Loucy (cell line): Measurements from ENCODE around the gene SDK1.

Source experiments
- H2AFZ ChIP-seq: fragments of 200-600 bp; sonication (generic); 2 replicates; pipeline ENCODE4 v1.6.0; 2016; ENCODE audit warnings: antibody characterized with exemption, mild to moderate bottlenecking, low read length, moderate library complexity
- H3F3A ChIP-seq: fragments of 200-600 bp; 2 replicates; pipeline ENCODE4 v1.6.0; 2016; ENCODE audit warnings: antibody characterized with exemption, low read depth, mild to moderate bottlenecking
- H3K27me3 ChIP-seq: fragments of 200-600 bp; sonication (generic); 2 replicates; pipeline ENCODE4 v1.6.1; 2014; ENCODE audit warnings: low read length, mild to moderate bottlenecking; ENCODE audit not compliant: insufficient read depth, poor library complexity, severe bottlenecking
- H3K36me3 ChIP-seq: fragments of 200-600 bp; sonication (generic); 2 replicates; pipeline ENCODE4 v1.6.1; 2016; ENCODE audit warnings: low read length; ENCODE audit not compliant: insufficient read depth
- H3K4me1 ChIP-seq: fragments of 200-600 bp; sonication (generic); 2 replicates; pipeline ENCODE4 v1.5.1; 2014; ENCODE audit warnings: low read length, mild to moderate bottlenecking; ENCODE audit not compliant: insufficient read depth, poor library complexity, severe bottlenecking
- H3K4me2 ChIP-seq: fragments of 200-600 bp; sonication (generic); 2 replicates; pipeline ENCODE4 v1.6.0; 2014; ENCODE audit warnings: antibody characterized with exemption, low read length, low read depth, mild to moderate bottlenecking; ENCODE audit not compliant: poor library complexity, severe bottlenecking
- H3K4me3 ChIP-seq: fragments of 200-600 bp; sonication (generic); 2 replicates; pipeline ENCODE4 v1.5.1; 2014; ENCODE audit warnings: low read length, mild to moderate bottlenecking, mixed read lengths; ENCODE audit not compliant: poor library complexity, severe bottlenecking
- H3K79me2 ChIP-seq: fragments of 200-600 bp; sonication (generic); 2 replicates; pipeline ENCODE4 v1.6.1; 2014; ENCODE audit warnings: low read length; ENCODE audit not compliant: insufficient read depth
- H3K9ac ChIP-seq: fragments of 200-600 bp; sonication (generic); 2 replicates; pipeline ENCODE4 v1.6.0; 2014; ENCODE audit warnings: mild to moderate bottlenecking, low read depth, low read length, moderate library complexity; ENCODE audit not compliant: poor library complexity, severe bottlenecking
- H3K9me2 ChIP-seq: fragments of 200-600 bp; sonication (generic); replicated peaks from 2 replicates; pipeline ENCODE4 v1.6.1; 2016; ENCODE audit warnings: low read depth, low read length, mixed read lengths
- H3K9me3 ChIP-seq: fragments of 200-600 bp; sonication (generic); 2 replicates; pipeline ENCODE4 v1.6.1; 2014; ENCODE audit warnings: mild to moderate bottlenecking, antibody characterized with exemption, low read length, low read depth; ENCODE audit not compliant: insufficient read depth
- H4K20me1 ChIP-seq: fragments of 200-600 bp; sonication (generic); 2 replicates; pipeline ENCODE4 v1.6.0; 2014; ENCODE audit warnings: antibody characterized with exemption, low read length, mild to moderate bottlenecking; ENCODE audit not compliant: insufficient read depth, poor library complexity, severe bottlenecking
- CTCF ChIP-seq: fragments of 200-600 bp; sonication (generic); conservative IDR thresholded peaks from 2 replicates; pipeline ENCODE4 v1.5.1; 2014; ENCODE audit warnings: mild to moderate bottlenecking, antibody characterized with exemption, low read length
- EZH2phosphoT487 ChIP-seq: fragments of 200-600 bp; IDR thresholded peaks from 2 replicates; pipeline ENCODE4 v1.6.1; 2018; ENCODE audit warnings: antibody characterized with exemption, mild to moderate bottlenecking, moderate library complexity, borderline replicate concordance

The SDK1 gene

GRCh38 chr7:4023502-4023901 is 722.5 kb downstream of the SDK1 start:
- no peaks in the 10 kb centered on the region for H3K9me2 ChIP-seq
- H3K4me1 ChIP-seq, result no peaks in the 10 kb centered on the region
- H3K79me2 ChIP-seq, result no peaks in the 10 kb centered on the region
- no peak overlapping the region for H3K4me3 ChIP-seq
- H3K27me3 ChIP-seq, result no peaks in the 10 kb centered on the region
- H4K20me1 ChIP-seq, result no peaks in the 10 kb centered on the region
- peaks cover 7% of the 10 kb centered on the region; the same call in 1 of the 2 replicates for H3K9me3 ChIP-seq
- TF ChIP-seq CTCF (no peak), EZH2phosphoT487 (no peak)
- H3K4me2 ChIP-seq, result no peak overlapping the region
- no peaks in the 10 kb centered on the region for H3F3A ChIP-seq
- no peak overlapping the region for H3K9ac ChIP-seq
- no peak overlapping the region for H2AFZ ChIP-seq
- H3K36me3 ChIP-seq, result no peaks in the 10 kb centered on the region

- Histone ChIP-seq H3K36me3 (no peaks in the 10 kb centered on the region), H2AFZ (no peak overlapping the region), H3K9ac (no peak overlapping the region), H4K20me1 (no peaks in the 10 kb centered on the region), H3K4me3 (no peak overlapping the region), H3K27me3 (no peaks in the 10 kb centered on the region), H3K4me2 (no peak overlapping the region), H3K9me2 (no peaks in the 10 kb centered on the region), H3K9me3 (peaks cover 3% of the 10 kb centered on the region; the same call in 1 of the 2 replicates), H3K79me2 (no peaks in the 10 kb centered on the region), H3K4me1 (no peaks in the 10 kb centered on the region), H3F3A (no peaks in the 10 kb centered on the region)
- TF ChIP-seq EZH2phosphoT487 (no peak), CTCF (no peak)
Observed at GRCh38 chr7:4024133-4024532, 723.1 kb downstream of the SDK1 start.

- TF ChIP-seq CTCF, result no peak
- TF ChIP-seq EZH2phosphoT487, result no peak
- no peaks in the 10 kb centered on the region for H3K36me3 ChIP-seq
- H3K9me2 ChIP-seq, result no peaks in the 10 kb centered on the region
- H3K4me2 ChIP-seq, result no peak overlapping the region
- H3K79me2 ChIP-seq, result no peaks in the 10 kb centered on the region
- H3K9me3 ChIP-seq, result peaks cover 6% of the 10 kb centered on the region; the same call in 1 of the 2 replicates
- H3K27me3 ChIP-seq, result no peaks in the 10 kb centered on the region
- H3K9ac ChIP-seq, result no peak overlapping the region
- no peaks in the 10 kb centered on the region for H4K20me1 ChIP-seq
- H3K4me1 ChIP-seq, result no peaks in the 10 kb centered on the region
- no peak overlapping the region for H3K4me3 ChIP-seq
- no peaks in the 10 kb centered on the region for H3F3A ChIP-seq
- H2AFZ ChIP-seq, result no peak overlapping the region
Observed at GRCh38 chr7:4024806-4025205, 723.8 kb downstream of the SDK1 start.
